ENCODE data around the gene FOXL3. TPM values are rescaled to one million over a fixed set of nuclear protein-coding genes. Genes with fewer than 3 reads are reported as not detected.

FOXL3 gene
- polyA plus RNA-seq, 1 of the 3 experiments (the other 2 are of a cell fraction), result not detected

GRCh38 chr7:325811-326210, 35.8 kb downstream of the FOXL3 start:
- ChIA-PET POLR2A (no interaction called here), CTCF (interaction anchor here (1.3 to 2.2 kb wide), 3 partner anchors 9 to 451 kb away, joined by 4 to 8 read pairs (median 4); no protein-coding TSS in a partner anchor)
- no peak overlapping the region for H3K4me2 ChIP-seq
- no peak overlapping the region for H3K4me3 ChIP-seq (ENCODE audit: low read depth in 2 of 2, low read length in 1 of 2)
- H3K36me3 ChIP-seq (replicated peaks in 1 of 2; ENCODE audit: control insufficient read depth in 1 of 2, insufficient read depth in 2 of 2, low read length in 1 of 2), result no peaks in the 10 kb centered on the region
- no peaks in the 10 kb centered on the region for H3K9me3 ChIP-seq
- H2AFZ ChIP-seq (ENCODE audit: low read depth), result no peak overlapping the region
- no peaks in the 10 kb centered on the region for H3F3A ChIP-seq (replicated peaks; ENCODE audit: insufficient read depth)
- DNase-seq, result no peak
- peaks cover 3% of the 10 kb centered on the region; the same call in 1 of the 2 replicates for H4K20me1 ChIP-seq (ENCODE audit: insufficient read depth)
- H3K9me2 ChIP-seq, result no peaks in the 10 kb centered on the region
- peaks cover 23% of the 10 kb centered on the region; the same call in 1 of the 2 replicates for H3K27me3 ChIP-seq (ENCODE audit: insufficient read depth)
- no peaks in the 10 kb centered on the region for H3K79me2 ChIP-seq (ENCODE audit: insufficient read depth)
- H3K27ac ChIP-seq (ENCODE audit: low read depth in 2 of 2, low read length in 1 of 2), result no peak overlapping the region
- H3K9ac ChIP-seq, result no peak overlapping the region
- TF ChIP-seq RXRA (IDR thresholded peaks at IDR 0.05; ENCODE audit: borderline replicate concordance, low read depth) (no peak), FOXM1 (IDR thresholded peaks at IDR 0.05; ENCODE audit: low read depth) (no peak), FOSL2 (IDR thresholded peaks at IDR 0.05; ENCODE audit: borderline replicate concordance, low read depth) (no peak), CTCF (IDR thresholded peaks at IDR 0.05) (no peak), TCF12 (IDR thresholded peaks at IDR 0.05) (no peak), FOXJ3 (CRISPR knock-in tag; IDR thresholded peaks at IDR 0.05) (no peak), RCOR1 (IDR thresholded peaks at IDR 0.05; ENCODE audit: low read length) (no peak), SIN3A (IDR thresholded peaks at IDR 0.05; ENCODE audit: borderline replicate concordance, low read depth, low read length) (no peak), GATA2 (CRISPR knock-in tag; IDR thresholded peaks at IDR 0.05) (no peak), RFX5 (IDR thresholded peaks at IDR 0.05; ENCODE audit: low read length) (no peak), ELF1 (IDR thresholded peaks at IDR 0.05) (no peak), MAX (IDR thresholded peaks at IDR 0.05; ENCODE audit: low read depth) (no peak), NRF1 (IDR thresholded peaks at IDR 0.05; ENCODE audit: low read depth, low read length) (no peak), MXI1 (IDR thresholded peaks at IDR 0.05; ENCODE audit: low read depth, low read length) (no peak), POLR2AphosphoS5 (IDR thresholded peaks at IDR 0.05; ENCODE audit: low read depth, low read length) (no peak)
- TF ChIP-seq, protein P1, sequence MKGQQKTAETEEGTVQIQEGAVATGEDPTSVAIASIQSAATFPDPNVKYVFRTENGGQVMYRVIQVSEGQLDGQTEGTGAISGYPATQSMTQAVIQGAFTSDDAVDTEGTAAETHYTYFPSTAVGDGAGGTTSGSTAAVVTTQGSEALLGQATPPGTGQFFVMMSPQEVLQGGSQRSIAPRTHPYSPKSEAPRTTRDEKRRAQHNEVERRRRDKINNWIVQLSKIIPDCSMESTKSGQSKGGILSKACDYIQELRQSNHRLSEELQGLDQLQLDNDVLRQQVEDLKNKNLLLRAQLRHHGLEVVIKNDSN (IDR thresholded peaks at IDR 0.05; ENCODE audit: borderline replicate concordance, low read depth), result no peak
- TF ChIP-seq, protein P2, sequence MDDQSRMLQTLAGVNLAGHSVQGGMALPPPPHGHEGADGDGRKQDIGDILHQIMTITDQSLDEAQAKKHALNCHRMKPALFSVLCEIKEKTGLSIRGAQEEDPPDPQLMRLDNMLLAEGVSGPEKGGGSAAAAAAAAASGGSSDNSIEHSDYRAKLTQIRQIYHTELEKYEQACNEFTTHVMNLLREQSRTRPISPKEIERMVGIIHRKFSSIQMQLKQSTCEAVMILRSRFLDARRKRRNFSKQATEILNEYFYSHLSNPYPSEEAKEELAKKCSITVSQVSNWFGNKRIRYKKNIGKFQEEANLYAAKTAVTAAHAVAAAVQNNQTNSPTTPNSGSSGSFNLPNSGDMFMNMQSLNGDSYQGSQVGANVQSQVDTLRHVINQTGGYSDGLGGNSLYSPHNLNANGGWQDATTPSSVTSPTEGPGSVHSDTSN (IDR thresholded peaks at IDR 0.05), result no peak
- TF ChIP-seq, protein P3, sequence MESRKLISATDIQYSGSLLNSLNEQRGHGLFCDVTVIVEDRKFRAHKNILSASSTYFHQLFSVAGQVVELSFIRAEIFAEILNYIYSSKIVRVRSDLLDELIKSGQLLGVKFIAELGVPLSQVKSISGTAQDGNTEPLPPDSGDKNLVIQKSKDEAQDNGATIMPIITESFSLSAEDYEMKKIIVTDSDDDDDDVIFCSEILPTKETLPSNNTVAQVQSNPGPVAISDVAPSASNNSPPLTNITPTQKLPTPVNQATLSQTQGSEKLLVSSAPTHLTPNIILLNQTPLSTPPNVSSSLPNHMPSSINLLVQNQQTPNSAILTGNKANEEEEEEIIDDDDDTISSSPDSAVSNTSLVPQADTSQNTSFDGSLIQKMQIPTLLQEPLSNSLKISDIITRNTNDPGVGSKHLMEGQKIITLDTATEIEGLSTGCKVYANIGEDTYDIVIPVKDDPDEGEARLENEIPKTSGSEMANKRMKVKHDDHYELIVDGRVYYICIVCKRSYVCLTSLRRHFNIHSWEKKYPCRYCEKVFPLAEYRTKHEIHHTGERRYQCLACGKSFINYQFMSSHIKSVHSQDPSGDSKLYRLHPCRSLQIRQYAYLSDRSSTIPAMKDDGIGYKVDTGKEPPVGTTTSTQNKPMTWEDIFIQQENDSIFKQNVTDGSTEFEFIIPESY (IDR thresholded peaks at IDR 0.05; ENCODE audit: borderline replicate concordance, low read depth), result no peak
- TF ChIP-seq, protein P4, sequence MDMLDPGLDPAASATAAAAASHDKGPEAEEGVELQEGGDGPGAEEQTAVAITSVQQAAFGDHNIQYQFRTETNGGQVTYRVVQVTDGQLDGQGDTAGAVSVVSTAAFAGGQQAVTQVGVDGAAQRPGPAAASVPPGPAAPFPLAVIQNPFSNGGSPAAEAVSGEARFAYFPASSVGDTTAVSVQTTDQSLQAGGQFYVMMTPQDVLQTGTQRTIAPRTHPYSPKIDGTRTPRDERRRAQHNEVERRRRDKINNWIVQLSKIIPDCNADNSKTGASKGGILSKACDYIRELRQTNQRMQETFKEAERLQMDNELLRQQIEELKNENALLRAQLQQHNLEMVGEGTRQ (IDR thresholded peaks at IDR 0.05; ENCODE audit: borderline replicate concordance, low read depth, low read length), result no peak
- peaks cover 0 to 15% of the 10 kb centered on the region in 2 experiments; a peak in 1 of 4 replicates for H3K4me1 ChIP-seq (ENCODE audit: control insufficient read depth in 1 of 2, insufficient read depth in 2 of 2, low read depth in 1 of 2, low read length in 1 of 2)
- 75% methylated on average over 11 of the region's 11 CpGs for WGBS (ENCODE audit: low lambda C conversion rate)
